ENCODE data around the gene PM20D1.

DNA sequence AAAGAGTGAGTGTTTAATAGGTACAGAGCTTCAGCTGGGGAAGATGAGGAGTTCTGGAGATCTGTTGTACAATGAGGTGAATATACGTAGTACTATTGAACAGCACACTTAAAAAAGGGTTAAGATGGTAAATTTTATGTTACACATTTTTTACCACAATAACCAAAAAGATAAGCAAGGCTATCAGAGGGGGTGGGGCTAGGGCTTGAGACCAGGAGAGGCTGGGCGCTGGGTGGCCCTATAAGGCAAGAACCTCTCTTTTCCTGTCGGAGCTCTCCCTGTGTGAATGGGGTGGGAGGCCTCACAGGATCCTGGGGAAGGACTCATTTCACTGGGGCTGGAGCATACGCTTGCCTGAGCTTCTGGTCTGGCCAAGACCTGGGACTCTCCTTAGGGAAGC is 45.9 kb downstream of the PM20D1 start:
- TF ChIP-seq, protein P1, sequence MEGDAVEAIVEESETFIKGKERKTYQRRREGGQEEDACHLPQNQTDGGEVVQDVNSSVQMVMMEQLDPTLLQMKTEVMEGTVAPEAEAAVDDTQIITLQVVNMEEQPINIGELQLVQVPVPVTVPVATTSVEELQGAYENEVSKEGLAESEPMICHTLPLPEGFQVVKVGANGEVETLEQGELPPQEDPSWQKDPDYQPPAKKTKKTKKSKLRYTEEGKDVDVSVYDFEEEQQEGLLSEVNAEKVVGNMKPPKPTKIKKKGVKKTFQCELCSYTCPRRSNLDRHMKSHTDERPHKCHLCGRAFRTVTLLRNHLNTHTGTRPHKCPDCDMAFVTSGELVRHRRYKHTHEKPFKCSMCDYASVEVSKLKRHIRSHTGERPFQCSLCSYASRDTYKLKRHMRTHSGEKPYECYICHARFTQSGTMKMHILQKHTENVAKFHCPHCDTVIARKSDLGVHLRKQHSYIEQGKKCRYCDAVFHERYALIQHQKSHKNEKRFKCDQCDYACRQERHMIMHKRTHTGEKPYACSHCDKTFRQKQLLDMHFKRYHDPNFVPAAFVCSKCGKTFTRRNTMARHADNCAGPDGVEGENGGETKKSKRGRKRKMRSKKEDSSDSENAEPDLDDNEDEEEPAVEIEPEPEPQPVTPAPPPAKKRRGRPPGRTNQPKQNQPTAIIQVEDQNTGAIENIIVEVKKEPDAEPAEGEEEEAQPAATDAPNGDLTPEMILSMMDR (IDR thresholded peaks at IDR 0.05; ENCODE audit: poor library complexity), result no peak
- TF ChIP-seq EZH2phosphoT487 (IDR thresholded peaks at IDR 0.05; ENCODE audit: low read depth, severe bottlenecking, unreplicated experiment) (no peak), EZH2 (IDR thresholded peaks at IDR 0.05; ENCODE audit: borderline replicate concordance) (no peak)
